ENCODE measurements around the gene TRIP4.
A peak's percentile ranks its signal among the peaks of the same experiment; 100 is the strongest.
"Not testable (repeated sequence)": the region's sequence is repeated elsewhere in the genome, so short reads cannot be mapped to it uniquely, and the experiment has no call there.

The TRIP4 gene

DNA sequence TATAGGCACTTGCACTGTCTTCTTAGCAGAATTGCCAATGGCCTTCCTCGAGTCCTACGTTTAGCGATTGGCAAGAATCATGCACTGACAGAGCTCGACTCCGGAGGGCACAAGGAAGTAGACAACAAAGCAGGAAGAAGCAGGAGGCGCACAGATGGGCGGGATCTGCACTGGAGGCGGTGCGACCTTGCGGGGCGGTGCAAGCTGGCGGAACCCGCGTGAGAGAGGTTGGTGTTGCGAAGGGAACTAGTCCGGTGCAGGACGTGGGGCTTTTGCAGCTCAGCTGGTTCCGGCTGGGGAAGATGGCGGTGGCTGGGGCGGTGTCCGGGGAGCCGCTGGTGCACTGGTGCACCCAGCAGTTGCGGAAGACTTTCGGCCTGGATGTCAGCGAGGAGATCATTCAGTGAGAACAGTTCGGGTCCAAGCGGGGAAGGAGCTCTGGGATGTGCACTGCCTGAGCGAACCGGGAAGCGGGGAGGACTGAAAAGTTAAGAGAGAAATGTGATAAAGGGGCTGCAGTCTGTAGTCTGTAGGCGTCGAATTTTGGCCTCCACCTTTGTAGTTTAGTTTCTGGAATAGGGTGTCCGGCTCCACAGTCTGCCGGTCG lies at the start of gene TRIP4:
Gene TRIP4, plus strand, starts transcription at position 275 of the 607 bp plus-strand sequence. Its CDS starts 28 bp downstream, at position 303.
- no peak for FAIRE-seq

DNA sequence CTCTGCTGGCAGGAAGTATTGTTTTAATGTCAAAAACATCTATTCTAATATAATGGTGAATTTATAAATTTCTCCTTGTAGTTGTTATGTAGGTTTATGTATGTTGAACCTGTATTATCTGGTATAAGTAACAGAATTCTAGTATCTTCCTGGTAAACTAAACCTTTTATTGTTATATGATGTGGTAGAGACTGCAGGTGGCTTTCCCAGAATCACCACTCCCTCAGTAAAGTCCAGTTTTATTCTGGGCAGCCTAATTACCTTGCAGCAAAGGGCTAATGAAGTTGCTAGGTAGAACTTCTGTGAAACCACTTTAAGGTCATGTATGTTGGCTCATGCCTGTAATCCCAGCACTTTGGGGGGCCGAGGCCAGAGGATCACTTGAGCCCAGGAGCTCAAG lies 47.3 kb upstream of the TRIP4 start:
- FAIRE-seq, result no peak
- TF ChIP-seq POLR2A (IDR thresholded peaks at IDR 0.05; ENCODE audit: low read depth, low read length), result no peak
- DNase-seq (ENCODE audit: insufficient read length, low spot score), result no peak

More for the DNA sequence above, at the start of gene TRIP4:
- peak; percentile 95 for TF ChIP-seq POLR2A (IDR thresholded peaks at IDR 0.05; ENCODE audit: low read depth, low read length)
- DNase-seq (ENCODE audit: insufficient read length, low spot score), result peak; percentile 44

DNA sequence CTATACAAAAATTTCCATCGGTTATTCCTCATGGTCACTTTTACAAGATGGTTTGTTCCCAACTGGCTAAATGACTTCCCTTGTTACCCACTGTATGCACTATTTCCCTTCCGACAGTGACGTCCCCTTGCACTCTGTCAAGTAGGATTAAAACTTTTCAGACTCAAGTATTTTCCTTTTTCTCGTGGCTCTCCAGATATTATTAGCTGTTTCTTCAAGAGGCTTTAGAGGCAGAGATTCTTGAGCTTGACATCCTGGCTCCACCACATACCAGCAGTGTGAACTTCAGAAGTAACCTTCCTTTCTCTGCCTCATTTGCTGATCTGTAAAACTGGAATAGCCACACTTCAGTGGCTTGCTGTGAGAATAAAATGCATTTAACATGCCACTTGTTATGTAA lies 45.7 kb upstream of the TRIP4 start:
- no peak for TF ChIP-seq POLR2A (IDR thresholded peaks at IDR 0.05; ENCODE audit: low read depth, low read length)
- FAIRE-seq (no peak), DNase-seq (ENCODE audit: insufficient read length, low spot score) (no peak)

DNA sequence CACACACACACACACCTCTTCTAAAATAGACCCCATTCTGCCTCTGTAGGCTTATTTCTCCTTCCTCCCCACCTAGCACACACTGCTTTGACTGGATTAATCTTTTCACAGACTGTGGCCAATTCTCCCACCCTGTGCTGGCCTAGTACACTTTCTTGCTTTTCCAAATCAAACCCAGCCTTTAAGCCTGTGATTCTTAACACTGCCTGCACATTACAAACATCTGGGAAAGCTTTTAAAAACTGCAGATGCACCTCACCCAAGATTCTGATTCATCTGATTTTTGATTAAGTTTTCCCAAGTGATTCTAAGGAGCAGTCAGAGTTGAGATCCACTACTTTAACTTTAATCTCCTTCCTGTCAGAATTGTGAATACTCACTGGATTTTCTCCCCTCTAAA lies 44.4 kb upstream of the TRIP4 start:
- TF ChIP-seq POLR2A (IDR thresholded peaks at IDR 0.05; ENCODE audit: low read depth, low read length), result no peak
- FAIRE-seq, result no peak
- DNase-seq (ENCODE audit: insufficient read length, low spot score), result no peak

DNA sequence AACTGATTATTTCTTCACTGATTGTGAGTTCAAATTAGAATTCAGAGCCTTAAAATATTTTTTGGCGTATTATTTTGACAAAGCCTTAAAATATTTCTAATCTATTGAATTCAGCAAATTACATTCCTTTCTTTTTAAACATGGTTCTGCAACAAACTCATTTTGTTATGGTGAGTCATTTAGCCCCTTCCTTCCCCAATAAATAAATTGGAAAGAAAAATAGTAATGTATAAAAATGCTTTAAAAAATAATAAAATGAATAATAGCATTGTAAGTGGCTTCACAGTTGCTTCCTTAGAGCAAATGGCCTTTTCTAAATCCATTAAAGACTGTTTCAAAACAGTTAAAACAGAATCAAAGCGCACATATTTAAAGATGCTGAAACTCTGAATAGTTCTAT lies 43.8 kb upstream of the TRIP4 start:
- FAIRE-seq (no peak), DNase-seq (ENCODE audit: insufficient read length, low spot score) (no peak)
- no peak for TF ChIP-seq POLR2A (IDR thresholded peaks at IDR 0.05; ENCODE audit: low read depth, low read length)

DNA sequence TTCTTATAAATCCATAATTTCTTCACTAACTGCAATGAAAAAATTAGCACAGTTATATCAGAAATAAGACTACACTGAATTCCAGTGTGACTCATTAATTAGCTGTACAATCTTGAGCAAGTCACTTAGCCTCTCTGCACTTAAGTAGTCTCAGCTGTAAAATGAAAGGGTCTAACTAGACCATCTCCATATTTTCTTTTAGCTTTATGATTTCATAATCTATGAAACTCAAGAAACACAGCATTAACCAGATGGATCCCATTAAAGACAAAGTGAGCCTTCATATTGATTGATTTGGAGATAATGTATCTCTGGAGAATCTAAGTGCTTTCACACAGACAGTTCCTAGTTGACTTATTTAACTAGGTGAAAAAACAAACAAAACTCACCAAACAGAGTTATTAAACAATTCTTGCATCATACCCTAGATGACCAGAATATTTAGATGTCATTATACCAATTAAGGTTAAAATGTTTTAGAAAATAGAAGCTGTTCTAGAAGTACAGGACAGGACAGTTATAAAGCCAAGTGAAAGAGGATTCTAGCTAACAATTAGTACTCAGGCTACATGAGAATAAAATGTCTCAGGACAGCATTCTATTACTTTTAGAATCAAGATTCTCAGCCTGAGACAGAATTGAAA lies 42.9 kb upstream of the TRIP4 start:
- TF ChIP-seq POLR2A (IDR thresholded peaks at IDR 0.05; ENCODE audit: low read depth, low read length), result no peak
- no peak for FAIRE-seq
- no peak for DNase-seq (ENCODE audit: insufficient read length, low spot score)

DNA sequence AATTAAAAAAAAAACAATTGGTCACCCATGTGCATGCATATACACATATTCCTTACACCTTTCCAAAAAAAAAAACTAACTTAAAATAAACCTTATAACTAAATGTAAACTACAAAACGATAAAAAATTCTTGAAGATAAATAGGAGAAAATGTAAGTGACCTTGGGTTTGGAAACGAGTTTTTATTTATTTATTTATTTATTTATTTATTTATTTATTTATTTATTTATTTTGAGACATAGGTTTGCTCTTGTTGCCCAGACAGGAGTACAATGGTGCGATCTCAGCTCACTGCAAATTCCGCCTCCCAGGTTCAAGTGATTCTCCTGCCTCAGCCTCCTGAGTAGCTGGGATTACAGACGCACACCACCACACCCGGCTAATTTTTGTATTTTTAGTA lies 41.4 kb upstream of the TRIP4 start:
- not testable (repeated sequence) for FAIRE-seq; DNase-seq (ENCODE audit: insufficient read length, low spot score)

DNA sequence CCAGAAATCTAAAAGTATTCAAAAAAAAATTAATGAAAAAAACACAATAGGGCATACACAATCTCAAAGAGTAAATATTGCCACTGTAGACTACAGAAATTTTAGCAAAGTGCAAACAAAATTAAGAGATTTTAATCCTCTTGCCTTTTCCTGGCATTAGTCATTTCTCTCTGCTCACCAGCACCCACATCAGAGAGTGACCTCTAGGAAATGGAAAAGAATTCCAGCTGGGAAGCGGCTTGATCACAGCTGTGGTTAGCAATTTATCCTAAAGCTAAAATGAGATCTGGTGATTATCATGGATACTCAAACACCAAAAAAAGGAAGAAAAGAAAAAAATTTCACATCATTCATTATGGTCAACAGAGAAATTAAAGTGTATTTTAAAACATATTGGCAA lies 39.2 kb upstream of the TRIP4 start:
- FAIRE-seq (no peak), DNase-seq (ENCODE audit: insufficient read length, low spot score) (no peak)
- TF ChIP-seq POLR2A (IDR thresholded peaks at IDR 0.05; ENCODE audit: low read depth, low read length), result no peak

DNA sequence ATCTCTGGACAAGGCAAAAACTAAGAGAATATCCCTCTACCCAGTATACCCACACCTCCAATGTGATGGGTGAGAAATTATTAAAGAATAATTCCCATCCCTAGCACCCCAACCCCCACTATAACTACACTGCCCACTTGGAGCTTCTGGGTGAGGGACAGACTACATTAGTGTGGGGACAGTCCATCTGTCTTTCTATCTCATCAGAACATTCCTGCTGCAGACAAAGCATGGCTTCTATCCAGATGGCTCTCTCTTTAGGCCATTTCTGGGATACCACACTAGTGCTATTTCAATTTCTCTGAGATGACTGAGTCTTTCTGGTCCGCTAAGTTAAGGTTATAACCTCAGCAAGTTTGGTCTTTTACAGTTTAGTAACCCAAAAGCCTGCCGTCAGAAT lies 38.3 kb upstream of the TRIP4 start:
- no peak for TF ChIP-seq POLR2A (IDR thresholded peaks at IDR 0.05; ENCODE audit: low read depth, low read length)
- DNase-seq (ENCODE audit: insufficient read length, low spot score), result no peak
- no peak for FAIRE-seq

DNA sequence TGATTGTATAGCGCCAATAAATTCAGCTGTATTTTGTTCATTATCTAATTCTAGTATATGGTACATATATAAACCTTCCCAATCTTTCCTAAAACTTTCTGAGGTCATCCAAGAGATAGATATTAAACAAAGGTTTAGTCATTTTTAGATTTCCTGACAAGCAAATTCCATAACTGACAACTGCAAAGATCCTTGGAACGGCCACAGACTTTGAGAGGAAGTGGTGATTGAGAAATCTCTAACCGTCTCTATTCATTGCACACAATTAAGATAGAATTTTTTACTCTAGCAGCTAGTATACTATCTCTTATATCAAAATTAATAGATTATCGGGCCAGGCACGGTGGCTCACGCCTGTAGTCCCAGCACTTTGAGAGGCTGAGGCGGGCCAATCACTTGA lies 36.4 kb upstream of the TRIP4 start:
- no peak for TF ChIP-seq POLR2A (IDR thresholded peaks at IDR 0.05; ENCODE audit: low read depth, low read length)
- no peak for DNase-seq (ENCODE audit: insufficient read length, low spot score)
- no peak for FAIRE-seq

DNA sequence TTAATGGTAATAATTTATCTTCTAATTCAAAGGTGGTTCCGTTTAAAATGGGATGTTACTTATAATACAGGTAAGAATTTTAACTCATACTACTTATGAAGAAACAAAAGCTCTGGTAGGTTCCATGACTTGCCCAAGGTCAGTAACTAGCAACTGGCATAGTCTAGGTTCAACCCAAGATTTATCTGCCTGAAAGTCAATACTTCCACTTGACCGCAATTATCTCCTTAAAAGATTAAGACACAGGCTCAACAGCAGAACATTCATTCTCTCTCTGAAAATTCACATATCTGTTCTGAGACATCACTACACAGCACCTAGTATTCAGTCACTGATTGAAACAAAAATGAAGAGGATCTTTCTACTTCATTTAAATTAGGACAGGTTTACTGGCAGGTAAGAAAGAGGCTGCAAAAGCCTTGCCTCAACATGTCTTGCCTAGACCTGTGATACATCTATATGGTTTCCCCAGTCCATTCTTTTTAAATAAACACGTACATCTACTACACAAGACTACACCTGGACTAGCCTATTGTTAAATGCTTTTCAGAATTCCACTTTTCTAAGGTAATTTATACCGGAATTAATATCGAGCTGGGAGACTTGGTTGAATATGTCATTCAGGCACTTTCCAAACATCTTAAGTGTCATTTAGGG lies 32.8 kb upstream of the TRIP4 start:
- no peak for FAIRE-seq

DNA sequence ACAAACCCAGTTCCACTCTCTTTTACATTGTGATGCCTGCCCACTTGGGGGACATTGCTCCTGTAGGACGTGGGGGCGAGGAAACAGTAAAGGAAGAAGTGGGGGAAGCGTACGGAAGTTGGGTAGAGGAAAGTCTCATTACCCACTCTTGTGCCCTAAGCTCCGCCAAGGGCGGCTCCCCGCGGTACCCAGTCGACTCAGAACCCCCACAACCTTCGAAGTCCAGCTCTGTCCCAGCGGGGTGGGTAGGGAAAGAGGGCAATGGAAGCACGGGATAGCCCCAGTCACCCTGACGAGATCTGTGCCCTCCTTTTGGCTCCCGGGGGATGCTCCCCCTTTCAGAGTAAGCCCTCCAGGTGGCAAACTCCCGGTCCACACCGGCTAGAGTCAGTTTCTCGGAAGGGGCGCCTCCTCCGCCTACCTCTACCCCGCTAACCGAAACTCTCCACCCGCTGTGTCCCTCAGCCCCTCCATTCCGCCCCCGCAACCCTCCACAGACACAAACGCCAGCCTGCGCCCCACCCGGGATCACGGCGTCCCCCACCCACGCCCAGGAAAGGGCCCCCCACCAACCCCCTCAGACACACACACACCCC lies 32.2 kb upstream of the TRIP4 start:
- DNase-seq (ENCODE audit: insufficient read length, low spot score) (no peak), FAIRE-seq (no peak)
- no peak for TF ChIP-seq POLR2A (IDR thresholded peaks at IDR 0.05; ENCODE audit: low read depth, low read length)

More for the DNA sequence above, 32.8 kb upstream of the TRIP4 start:
- DNase-seq (ENCODE audit: insufficient read length, low spot score), result no peak
- no peak for TF ChIP-seq POLR2A (IDR thresholded peaks at IDR 0.05; ENCODE audit: low read depth, low read length)

DNA sequence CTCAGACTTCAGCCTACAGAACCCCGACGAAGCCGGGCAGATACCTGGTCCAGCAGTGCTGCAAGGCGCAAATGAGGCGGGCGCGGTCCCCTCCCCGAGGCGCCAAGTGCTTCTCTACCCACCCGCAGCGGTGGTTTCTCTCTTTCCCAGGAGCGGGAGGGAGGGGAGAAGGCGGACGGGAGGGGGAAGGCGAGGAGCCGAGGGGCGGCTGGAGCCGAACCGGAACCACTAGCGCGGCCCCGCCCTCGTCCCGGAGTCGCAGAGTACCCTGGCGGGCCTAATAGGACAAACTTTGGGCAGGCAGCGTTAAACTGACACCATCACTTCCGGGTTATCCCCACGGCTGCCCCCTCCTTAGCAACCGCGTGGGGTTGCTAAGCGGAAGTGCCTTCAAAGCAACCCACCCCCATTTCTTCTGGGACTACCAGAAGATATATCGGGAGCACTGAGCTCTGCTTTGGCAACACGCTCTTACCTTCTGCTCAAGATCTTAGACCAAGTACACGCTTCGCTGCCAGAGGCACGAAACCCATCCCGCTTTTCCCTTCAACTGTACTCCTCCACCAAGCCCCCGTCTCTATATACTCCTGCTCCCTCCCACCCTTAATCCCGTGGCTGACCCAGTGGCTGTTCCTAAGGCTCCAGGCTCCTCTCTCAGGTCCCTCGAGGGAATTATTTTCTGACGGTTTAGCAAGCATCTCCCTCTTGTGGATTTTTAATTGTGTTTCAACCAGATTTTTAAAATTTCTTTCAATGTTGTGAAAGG lies 31.5 kb upstream of the TRIP4 start, which contains the start of gene CSNK1G1:
Gene CSNK1G1, minus strand, starts transcription at position 230 of the 766 bp plus-strand sequence. CDS start 55,674 bp downstream, outside the sequence.
- DNase-seq (ENCODE audit: insufficient read length, low spot score), result peak; percentile 42
- no peak for FAIRE-seq
- TF ChIP-seq POLR2A (IDR thresholded peaks at IDR 0.05; ENCODE audit: low read depth, low read length), result peak; percentile 53

DNA sequence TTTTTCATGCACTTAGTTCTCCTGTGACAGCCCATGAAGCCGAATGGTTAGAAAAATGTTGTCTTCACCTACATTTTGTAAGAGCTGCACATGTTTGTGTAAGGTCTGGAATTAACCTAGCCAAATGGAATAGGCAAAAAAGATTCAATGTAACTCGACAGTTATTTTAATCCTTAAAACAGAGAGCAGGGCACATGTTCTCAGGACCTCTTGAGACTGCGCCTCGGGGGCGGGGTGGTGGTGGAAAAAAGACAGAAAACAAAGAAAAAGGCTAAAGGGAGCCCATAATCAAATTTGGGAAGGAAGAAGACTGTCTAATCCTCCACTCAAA lies 31.0 kb upstream of the TRIP4 start:
- FAIRE-seq (no peak), DNase-seq (ENCODE audit: insufficient read length, low spot score) (no peak)
- TF ChIP-seq POLR2A (IDR thresholded peaks at IDR 0.05; ENCODE audit: low read depth, low read length), result no peak

Data from H54 (cell line).